Measurements from ENCODE around the gene MRRF.
"Not testable (repeated sequence)": the region's sequence is repeated elsewhere in the genome, so short reads cannot be mapped to it uniquely, and the experiment has no call there.

The MRRF gene

DNA sequence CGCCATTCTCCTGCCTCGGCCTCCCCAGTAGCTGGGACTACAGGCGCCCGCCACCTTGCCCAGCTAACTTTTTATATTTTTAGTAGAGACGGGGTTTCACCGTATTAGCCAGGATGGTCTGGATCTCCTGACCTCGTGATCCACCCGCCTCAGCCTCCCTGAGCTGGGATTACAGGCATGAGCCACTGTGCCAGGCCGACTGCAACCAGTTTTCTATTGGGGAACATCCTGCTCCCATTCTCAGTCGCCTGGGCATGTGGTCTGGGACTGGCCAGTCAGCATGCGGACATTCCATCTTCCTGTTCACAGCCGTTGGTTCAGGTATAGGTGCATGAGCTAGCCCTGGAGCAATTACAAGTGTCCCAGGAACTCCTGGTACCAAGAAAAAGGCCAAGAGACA lies 98.4 kb downstream of the MRRF start:
- not testable (repeated sequence) for DNase-seq

GRCh38 chr9:122364117-122364782 lies 99.6 kb downstream of the MRRF start:
- no peak for DNase-seq

GRCh38 chr9:122364783-122365150 lies 100.1 kb downstream of the MRRF start:
- no peak for DNase-seq

DNA sequence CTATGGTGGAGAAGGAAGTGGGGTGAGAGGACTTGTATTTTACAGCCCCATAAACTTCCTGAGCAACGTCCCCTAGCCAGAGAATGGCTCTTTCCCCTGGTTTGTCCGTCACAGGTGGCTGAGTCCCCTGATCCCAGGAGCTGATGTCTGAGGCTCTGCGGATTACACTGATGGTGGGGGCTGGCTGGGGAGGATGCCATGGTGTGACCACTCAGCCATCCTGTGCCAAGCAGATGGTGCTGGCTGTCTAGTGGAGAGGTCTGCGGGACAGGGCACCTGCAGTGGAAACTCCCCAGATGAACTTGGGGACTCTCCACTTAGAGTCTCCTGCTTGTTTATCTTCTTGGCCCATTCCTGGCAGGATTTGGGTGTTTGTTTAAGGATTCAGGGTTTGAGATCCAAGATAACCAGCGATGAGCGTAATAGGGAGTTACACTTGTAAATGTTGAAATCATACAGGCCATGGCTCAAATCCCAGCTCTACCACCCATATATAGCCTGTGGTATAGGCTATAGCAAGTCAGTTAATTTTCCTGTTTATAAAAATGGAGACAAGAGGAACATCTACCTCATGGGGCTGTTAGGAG lies 101.5 kb downstream of the MRRF start:
- no peak for DNase-seq

DNA sequence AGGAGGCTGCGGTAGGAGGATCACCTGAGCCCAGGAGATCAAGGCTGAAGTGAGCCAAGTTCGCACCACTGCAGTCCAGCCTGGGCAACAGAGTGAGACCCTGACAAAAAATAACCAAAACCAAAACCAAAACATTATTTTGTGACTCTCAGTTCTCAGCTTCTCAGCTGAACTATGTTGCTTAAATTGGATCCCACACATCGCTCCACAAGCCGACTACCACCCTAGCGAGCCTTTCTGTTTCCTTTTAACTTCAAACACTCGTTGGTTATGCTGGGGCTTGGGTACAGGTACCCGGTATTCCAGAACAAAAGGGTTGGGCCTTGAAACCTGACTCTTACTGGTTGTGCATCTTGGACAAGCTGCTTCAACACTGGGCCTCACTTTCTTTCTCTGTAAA lies 102.4 kb downstream of the MRRF start:
- DNase-seq: no peak

DNA sequence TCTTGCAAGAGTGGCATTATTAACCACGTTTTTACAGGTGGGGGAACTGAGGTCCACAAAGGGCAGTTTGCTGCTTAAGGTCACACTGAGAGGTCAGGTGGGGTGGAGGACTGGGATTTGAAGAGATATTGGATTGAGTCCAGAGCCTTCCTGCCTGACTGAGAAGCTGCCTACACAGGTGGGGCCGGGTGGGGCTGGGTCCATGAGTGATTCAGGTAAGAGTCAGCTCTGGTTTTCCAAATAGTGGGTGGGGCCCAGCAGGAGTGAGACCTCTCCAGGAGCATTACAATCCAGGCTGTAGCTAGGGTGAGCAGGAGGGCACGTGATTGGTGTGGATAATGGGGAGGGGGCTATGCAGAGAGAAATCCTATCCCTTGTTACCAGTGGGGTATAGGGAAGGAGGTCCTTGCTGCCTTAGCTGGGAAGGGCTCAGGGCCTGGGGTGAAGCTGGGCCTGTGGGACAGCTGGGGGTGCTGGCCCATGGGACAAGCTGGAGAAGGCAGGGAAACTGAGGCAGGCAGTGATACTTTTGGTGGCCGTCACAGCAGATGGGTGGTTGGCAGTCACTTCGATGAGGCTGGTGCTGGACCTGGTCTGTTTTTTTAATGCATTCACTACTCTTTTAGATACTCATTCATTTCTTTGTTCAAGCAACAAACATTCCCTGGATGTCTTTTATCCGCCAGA lies 103.2 kb downstream of the MRRF start:
- DNase-seq: no peak

DNA sequence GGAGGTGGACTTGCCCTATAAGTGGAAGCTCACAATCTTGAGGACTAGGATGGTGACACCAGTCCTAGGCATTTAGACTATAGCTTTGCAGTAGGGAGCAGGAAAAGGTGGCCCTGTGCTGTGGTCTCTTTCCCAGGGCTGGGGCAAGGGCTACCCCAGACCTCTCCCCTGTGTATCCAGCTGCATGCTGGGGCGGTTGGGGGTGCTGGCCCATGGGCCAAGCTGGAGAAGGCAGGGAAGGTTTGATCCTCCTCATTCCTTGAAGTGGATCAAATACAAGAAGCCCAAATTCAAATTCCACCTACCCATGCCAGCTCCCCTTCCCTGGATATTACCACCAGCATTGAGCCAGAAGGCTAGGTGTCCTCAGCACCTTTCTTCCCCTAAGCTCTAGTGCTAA lies 104.0 kb downstream of the MRRF start:
- no peak for DNase-seq

DNA sequence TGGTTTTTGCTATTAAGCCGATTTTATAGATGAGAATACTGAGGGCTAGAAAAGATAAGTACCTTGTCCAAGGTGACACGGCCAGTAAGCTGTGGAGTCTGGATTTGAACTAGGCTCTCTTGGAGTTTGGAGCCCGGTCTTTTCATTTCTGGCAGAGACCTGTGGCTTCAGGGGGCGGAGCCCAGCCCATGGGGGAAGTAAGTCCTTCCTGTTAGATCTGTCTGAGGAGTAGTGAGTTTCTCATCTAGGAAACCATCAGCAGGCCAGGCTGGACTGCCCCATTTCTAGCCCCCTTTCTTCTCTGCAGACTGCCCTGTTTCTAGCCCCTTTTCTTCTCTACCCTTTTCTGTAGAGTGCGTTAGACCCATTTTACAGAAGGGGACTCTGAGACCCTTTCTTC lies 105.6 kb downstream of the MRRF start:
- DNase-seq: no peak

DNA sequence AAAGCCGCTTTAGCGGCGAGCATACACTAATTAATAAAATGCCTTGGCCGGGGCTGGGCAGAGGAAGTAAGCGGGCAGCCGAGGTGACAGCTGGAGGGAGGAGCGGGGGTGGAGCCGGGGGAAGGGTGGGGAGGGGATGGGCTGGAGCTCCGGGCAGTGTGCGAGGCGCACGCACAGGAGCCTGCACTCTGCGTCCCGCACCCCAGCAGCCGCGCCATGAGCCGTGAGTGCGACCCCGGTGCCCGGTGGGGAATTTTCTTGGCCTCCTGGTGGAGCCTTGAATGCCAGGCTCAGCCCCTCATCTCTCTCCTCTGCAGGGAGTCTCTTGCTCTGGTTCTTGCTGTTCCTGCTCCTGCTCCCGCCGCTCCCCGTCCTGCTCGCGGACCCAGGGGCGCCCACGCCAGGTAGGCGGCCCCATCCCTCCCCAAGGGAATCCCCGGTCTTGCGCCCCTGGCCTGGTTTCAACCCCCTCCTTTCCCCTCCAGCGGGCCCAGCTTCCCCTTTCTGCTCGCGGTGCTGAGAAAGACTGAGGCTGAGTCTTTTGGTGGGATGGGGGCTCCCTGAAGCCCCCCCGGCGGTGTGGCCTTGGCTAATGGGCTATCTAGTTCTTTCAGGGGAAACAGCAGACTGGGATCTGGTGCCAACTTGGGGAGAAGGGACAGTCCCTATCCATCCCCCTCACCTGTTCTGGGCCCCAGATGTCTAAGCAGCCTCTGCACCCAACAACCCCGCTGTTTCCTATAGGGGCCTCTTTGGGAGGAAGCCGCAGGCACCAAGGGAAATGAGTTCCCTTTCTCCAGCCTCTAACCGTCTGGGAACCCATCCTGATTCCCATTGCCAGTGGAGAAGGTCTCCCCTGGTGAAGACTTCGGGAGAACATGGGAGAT lies 106.4 kb downstream of the MRRF start, which contains the start of gene PTGS1:
PTGS1 (plus strand) TSS at position 156 of the 887 bp plus-strand sequence; CDS start at position 217, 61 bp downstream.
- no peak for DNase-seq

DNA sequence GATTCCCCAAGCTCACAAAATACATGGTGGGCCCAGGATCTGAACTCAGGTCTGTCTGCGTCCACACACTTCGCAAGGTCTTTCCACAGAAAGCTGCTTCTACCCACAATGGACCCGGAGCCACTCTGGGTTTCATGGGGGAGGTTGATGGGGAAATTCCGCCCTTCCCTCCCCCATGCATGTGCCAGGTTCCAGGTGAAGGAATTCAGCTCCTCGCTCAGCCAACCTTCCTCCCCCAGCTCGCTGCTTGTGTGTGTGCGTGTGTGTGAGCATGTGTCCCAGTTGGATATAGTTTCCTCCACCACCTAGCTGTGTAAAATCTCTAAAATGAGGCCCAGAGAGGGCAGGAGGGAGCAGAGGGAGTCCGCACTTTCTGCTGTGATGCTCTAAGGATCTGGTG lies 107.2 kb downstream of the MRRF start:
- DNase-seq: no peak

DNA sequence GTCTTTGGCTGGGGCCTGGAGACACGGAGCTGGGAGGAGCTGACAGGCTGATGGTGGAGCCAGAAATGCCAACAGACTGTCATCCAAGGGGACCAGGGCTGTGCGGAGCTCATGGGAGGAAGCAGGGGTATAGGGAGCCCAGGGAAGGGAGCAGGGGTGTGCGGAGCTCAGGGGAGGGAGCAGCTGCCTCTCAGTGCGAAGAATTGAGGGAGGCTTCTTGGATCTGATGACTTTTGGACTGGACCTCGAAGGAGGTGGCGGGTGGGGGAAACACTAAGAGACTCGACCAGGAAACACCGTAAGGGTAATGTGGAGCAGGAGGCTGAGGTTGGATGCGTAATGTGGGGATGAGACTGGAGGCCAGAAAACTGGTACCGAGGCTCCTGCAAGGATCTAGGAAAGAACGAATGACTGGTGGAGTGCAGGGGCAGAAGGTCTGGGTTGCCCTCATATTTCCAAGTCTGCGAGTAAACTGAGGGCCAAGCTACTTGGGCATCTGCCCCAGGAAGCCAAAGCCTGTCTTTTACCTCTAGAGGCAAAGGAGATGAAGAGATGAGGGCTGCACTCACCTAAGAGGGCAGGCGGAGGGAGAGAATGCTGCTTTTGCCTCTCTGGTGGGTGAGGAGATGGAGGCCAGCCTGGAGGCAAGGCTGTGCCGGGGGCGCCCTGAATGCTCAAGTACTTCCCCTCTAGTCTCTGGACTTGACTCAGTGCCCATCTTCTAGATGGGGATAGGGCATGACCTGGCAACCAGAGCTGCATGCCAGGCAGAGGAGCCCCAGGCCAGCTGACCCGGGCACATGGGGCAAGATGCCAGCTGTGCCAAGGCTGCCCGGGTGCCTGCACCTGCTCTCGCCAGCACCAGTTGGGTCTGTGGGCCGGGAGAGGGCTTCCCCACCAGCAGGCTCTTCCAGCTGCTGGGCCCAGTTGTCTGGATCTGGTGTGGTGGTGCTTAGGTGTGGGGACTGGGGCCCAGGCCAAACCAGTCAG lies 108.5 kb downstream of the MRRF start:
- DNase-seq: no peak

DNA sequence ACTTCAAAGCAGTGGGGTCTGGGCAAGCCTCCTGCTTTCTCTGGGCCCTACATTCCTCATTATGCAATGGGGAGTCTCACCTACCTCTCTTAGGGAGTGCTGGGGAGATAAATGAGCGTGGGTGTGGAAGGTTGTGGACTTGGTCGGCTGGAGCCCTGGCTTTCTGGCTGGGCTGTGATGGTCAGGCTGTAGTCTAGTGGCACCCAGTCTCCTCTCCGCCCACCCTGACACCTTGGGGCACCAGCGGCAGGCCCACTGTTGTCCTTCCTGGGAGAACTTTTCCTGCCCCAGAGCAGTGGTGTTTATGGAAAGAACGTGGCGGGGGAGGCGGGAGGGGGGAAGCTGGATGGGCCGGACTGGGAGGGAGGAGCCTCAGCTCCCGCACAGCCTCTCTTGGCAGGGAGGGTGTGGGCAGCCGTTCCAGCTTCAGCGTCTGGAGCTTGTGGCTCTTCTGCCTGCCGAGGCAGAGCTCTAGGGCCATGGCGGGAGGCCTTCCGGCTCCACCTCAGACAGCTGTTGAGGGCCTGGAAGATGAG lies 110.3 kb downstream of the MRRF start:
- no peak for DNase-seq

DNA sequence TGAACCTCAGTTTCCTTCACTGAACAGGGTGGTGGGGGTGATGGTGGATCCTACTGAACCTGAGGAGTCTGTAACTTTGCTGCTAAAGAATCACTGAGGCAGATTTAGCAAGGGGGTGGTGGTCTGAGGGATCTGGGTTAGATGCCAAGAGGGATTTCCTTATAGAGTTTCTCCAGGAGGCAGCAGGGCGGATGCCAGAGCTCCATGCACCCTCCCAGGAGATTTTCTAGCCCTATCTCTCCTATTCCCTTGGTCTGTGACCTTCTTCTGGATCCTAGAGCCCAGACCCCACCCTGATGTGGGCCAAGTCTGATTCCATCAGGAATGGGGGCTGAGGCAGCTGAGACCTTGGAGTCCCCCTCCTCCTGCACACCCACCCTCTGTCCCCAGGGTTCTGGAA lies 112.1 kb downstream of the MRRF start:
- DNase-seq: no peak

- DNase-seq: no peak
Observed at GRCh38 chr9:122377241-122378164, 112.8 kb downstream of the MRRF start.

GRCh38 chr9:122378236-122378635 lies 113.6 kb downstream of the MRRF start:
- DNase-seq: no peak

DNA sequence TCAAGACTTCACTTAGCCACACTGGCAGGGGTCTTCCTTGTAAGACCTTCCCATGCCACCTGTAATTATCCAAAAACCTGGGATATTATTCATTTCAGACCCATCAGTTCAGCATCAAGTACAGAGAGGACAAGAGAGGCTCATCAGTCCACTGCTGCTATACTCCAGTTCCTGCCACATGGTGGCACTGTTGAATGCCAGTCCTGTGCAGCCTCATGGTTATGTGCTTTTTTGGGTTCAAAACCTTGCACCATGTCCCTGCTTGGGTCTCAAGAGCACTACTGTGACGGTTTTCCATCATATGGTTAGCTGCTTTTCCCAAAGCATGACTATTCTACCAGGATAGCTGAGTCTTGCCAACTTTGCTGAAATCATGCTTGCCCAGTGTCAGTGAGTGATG lies 114.7 kb downstream of the MRRF start:
- no peak for DNase-seq

DNA sequence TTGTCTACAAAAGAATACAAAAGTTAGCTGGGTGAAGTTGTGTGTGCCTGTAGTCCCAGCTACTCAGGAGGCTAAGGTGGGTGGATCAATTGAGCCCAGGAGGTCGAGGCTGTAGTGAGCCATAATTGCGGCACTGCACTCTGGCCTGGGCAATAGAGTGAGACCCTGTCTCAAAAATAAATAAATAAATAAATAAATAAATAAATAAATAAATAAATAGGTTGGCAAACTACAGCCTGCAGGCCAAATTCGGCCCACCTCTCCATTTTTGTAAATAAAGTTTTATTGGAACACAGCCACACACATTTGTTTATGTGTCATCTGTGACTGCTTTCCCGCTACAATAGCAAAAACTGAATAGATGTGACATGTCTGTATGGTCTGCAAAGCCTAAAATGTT lies 115.6 kb downstream of the MRRF start:
- DNase-seq: no peak

Measured in stimulated activated CD4-positive, alpha-beta T cell treated with anti-CD3 and anti-CD28 coated beads, Interleukin-4, amount 100 ng/mL, for 4 hours (primary cell).